ENCODE data around the gene INPP5E.
A peak's percentile ranks its signal among the peaks of the same experiment; 100 is the strongest.

Gene INPP5E

DNA sequence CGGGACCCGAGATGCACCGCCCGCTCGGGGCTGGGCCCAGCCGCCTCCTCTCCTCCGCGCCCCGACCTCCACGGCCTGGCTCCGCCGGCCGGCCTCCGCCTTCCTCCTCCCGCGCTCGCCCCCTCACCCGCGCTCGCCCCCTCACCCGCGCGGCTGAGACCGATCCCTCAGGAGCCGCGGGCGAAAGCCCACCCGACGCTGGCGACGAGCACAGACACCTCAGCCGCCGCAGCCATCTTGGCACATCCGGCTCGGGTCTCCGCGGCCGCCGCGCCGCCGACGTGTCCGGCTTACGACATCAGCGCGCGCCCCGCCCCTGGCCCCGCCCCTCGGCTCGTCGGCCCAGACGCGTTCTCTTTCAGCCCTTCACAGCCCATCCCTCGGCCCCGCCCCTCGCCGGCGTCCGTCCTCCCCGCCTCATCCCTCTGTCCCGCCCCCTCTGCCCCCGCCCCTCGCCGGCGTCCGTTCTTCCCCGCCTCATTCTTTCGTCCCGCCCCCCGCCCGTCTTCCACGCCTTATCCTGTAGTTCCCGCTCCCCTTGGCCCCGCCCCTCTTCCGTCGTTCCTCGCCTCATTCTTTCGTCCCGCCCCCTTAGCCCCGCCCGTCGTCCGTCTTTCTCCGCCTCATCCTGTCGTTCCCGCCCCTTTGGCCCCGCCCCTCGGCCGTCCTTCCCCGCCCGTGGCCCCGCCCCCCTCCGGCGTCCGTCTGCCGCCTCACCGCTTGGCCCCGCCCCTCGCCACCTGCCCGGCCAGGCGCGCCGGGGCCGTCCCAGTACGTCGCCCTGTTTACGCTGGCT is 43.3 kb upstream of the INPP5E start, which contains the start of gene SEC16A (continued):
- TF ChIP-seq KLF7 (tag by site-specific recombination; IDR thresholded peaks at IDR 0.05; ENCODE audit: borderline replicate concordance) (no peak), ZNF366 (tag by site-specific recombination; conservative IDR thresholded peaks at IDR 0.05) (peak; percentile 81), ZNF501 (tag by site-specific recombination; IDR thresholded peaks at IDR 0.05) (no peak), ZEB2 (tag by site-specific recombination; IDR thresholded peaks at IDR 0.05) (no peak), ZFP37 (tag by site-specific recombination; IDR thresholded peaks at IDR 0.05) (no peak), SP3 (tag by site-specific recombination; IDR thresholded peaks at IDR 0.05) (peak; percentile 91), ZNF514 (tag by site-specific recombination; IDR thresholded peaks at IDR 0.05) (no peak), ZNF621 (tag by site-specific recombination; IDR thresholded peaks at IDR 0.05) (no peak), ZNF610 (tag by site-specific recombination; IDR thresholded peaks at IDR 0.05; ENCODE audit: borderline replicate concordance) (no peak), TCF7L2 (IDR thresholded peaks at IDR 0.05; ENCODE audit: borderline replicate concordance, low read depth, low read length) (no peak), ZNF791 (tag by site-specific recombination; IDR thresholded peaks at IDR 0.05) (no peak), ZNF426 (tag by site-specific recombination; IDR thresholded peaks at IDR 0.05) (no peak), ZNF433 (tag by site-specific recombination; IDR thresholded peaks at IDR 0.05; ENCODE audit: low read depth) (no peak), ZNF558 (tag by site-specific recombination; IDR thresholded peaks at IDR 0.05) (no peak), ZNF132 (tag by site-specific recombination; IDR thresholded peaks at IDR 0.05; ENCODE audit: borderline replicate concordance) (no peak), SCRT1 (tag by site-specific recombination; IDR thresholded peaks at IDR 0.05; ENCODE audit: borderline replicate concordance) (no peak), ZNF157 (tag by site-specific recombination; IDR thresholded peaks at IDR 0.05) (no peak), ZNF274 (IDR thresholded peaks at IDR 0.05; ENCODE audit: low read length) (no peak), ZNF274 (tag by site-specific recombination; IDR thresholded peaks at IDR 0.05; ENCODE audit: borderline replicate concordance) (no peak)
- TF ChIP-seq, protein P1, sequence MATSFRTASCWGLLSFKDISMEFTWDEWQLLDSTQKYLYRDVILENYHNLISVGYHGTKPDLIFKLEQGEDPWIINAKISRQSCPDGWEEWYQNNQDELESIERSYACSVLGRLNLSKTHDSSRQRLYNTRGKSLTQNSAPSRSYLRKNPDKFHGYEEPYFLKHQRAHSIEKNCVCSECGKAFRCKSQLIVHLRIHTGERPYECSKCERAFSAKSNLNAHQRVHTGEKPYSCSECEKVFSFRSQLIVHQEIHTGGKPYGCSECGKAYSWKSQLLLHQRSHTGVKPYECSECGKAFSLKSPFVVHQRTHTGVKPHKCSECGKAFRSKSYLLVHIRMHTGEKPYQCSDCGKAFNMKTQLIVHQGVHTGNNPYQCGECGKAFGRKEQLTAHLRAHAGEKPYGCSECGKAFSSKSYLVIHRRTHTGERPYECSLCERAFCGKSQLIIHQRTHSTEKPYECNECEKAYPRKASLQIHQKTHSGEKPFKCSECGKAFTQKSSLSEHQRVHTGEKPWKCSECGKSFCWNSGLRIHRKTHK (tag by site-specific recombination; IDR thresholded peaks at IDR 0.05) = no peak
- TF ChIP-seq, protein P2, sequence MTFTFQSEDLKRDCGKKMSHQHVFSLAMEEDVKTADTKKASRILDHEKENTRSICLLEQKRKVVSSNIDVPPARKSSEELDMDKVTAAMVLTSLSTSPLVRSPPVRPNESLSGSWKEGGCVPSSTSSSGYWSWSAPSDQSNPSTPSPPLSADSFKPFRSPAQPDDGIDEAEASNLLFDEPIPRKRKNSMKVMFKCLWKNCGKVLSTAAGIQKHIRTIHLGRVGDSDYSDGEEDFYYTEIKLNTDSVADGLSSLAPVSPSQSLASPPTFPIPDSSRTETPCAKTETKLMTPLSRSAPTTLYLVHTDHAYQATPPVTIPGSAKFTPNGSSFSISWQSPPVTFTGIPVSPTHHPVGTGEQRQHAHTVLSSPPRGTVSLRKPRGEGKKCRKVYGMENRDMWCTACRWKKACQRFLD (tag by site-specific recombination; IDR thresholded peaks at IDR 0.05) = no peak
- TF ChIP-seq, protein P3, sequence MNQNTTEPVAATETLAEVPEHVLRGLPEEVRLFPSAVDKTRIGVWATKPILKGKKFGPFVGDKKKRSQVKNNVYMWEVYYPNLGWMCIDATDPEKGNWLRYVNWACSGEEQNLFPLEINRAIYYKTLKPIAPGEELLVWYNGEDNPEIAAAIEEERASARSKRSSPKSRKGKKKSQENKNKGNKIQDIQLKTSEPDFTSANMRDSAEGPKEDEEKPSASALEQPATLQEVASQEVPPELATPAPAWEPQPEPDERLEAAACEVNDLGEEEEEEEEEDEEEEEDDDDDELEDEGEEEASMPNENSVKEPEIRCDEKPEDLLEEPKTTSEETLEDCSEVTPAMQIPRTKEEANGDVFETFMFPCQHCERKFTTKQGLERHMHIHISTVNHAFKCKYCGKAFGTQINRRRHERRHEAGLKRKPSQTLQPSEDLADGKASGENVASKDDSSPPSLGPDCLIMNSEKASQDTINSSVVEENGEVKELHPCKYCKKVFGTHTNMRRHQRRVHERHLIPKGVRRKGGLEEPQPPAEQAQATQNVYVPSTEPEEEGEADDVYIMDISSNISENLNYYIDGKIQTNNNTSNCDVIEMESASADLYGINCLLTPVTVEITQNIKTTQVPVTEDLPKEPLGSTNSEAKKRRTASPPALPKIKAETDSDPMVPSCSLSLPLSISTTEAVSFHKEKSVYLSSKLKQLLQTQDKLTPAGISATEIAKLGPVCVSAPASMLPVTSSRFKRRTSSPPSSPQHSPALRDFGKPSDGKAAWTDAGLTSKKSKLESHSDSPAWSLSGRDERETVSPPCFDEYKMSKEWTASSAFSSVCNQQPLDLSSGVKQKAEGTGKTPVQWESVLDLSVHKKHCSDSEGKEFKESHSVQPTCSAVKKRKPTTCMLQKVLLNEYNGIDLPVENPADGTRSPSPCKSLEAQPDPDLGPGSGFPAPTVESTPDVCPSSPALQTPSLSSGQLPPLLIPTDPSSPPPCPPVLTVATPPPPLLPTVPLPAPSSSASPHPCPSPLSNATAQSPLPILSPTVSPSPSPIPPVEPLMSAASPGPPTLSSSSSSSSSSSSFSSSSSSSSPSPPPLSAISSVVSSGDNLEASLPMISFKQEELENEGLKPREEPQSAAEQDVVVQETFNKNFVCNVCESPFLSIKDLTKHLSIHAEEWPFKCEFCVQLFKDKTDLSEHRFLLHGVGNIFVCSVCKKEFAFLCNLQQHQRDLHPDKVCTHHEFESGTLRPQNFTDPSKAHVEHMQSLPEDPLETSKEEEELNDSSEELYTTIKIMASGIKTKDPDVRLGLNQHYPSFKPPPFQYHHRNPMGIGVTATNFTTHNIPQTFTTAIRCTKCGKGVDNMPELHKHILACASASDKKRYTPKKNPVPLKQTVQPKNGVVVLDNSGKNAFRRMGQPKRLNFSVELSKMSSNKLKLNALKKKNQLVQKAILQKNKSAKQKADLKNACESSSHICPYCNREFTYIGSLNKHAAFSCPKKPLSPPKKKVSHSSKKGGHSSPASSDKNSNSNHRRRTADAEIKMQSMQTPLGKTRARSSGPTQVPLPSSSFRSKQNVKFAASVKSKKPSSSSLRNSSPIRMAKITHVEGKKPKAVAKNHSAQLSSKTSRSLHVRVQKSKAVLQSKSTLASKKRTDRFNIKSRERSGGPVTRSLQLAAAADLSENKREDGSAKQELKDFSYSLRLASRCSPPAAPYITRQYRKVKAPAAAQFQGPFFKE (tag by site-specific recombination; IDR thresholded peaks at IDR 0.05; ENCODE audit: borderline replicate concordance) = no peak
- TF ChIP-seq, protein P4, sequence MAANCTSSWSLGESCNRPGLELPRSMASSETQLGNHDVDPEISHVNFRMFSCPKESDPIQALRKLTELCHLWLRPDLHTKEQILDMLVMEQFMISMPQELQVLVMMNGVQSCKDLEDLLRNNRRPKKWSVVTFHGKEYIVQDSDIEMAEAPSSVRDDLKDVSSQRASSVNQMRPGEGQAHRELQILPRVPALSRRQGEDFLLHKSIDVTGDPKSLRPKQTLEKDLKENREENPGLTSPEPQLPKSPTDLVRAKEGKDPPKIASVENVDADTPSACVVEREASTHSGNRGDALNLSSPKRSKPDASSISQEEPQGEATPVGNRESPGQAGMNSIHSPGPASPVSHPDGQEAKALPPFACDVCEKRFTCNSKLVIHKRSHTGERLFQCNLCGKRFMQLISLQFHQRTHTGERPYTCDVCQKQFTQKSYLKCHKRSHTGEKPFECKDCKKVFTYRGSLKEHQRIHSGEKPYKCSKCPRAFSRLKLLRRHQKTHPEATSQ (tag by site-specific recombination; IDR thresholded peaks at IDR 0.05) = no peak
- TF ChIP-seq, protein P5, sequence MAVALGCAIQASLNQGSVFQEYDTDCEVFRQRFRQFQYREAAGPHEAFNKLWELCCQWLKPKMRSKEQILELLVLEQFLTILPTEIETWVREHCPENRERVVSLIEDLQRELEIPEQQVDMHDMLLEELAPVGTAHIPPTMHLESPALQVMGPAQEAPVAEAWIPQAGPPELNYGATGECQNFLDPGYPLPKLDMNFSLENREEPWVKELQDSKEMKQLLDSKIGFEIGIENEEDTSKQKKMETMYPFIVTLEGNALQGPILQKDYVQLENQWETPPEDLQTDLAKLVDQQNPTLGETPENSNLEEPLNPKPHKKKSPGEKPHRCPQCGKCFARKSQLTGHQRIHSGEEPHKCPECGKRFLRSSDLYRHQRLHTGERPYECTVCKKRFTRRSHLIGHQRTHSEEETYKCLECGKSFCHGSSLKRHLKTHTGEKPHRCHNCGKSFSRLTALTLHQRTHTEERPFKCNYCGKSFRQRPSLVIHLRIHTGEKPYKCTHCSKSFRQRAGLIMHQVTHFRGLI (tag by site-specific recombination; IDR thresholded peaks at IDR 0.05) = no peak
- TF ChIP-seq, protein P6, sequence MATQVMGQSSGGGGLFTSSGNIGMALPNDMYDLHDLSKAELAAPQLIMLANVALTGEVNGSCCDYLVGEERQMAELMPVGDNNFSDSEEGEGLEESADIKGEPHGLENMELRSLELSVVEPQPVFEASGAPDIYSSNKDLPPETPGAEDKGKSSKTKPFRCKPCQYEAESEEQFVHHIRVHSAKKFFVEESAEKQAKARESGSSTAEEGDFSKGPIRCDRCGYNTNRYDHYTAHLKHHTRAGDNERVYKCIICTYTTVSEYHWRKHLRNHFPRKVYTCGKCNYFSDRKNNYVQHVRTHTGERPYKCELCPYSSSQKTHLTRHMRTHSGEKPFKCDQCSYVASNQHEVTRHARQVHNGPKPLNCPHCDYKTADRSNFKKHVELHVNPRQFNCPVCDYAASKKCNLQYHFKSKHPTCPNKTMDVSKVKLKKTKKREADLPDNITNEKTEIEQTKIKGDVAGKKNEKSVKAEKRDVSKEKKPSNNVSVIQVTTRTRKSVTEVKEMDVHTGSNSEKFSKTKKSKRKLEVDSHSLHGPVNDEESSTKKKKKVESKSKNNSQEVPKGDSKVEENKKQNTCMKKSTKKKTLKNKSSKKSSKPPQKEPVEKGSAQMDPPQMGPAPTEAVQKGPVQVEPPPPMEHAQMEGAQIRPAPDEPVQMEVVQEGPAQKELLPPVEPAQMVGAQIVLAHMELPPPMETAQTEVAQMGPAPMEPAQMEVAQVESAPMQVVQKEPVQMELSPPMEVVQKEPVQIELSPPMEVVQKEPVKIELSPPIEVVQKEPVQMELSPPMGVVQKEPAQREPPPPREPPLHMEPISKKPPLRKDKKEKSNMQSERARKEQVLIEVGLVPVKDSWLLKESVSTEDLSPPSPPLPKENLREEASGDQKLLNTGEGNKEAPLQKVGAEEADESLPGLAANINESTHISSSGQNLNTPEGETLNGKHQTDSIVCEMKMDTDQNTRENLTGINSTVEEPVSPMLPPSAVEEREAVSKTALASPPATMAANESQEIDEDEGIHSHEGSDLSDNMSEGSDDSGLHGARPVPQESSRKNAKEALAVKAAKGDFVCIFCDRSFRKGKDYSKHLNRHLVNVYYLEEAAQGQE (tag by site-specific recombination; IDR thresholded peaks at IDR 0.05) = no peak

All from HEK293 (cell line).